Panc1 (cell line): ENCODE data around the gene ZNF778. TPM values are rescaled to one million over a fixed set of nuclear protein-coding genes. Genes with fewer than 3 reads are reported as not detected.

ENCODE experiments used
- ATAC-seq: fragments of 200-7000 bp; cut with Tn5 transposase; 2 replicates; pipeline ENCODE4 v1.9.1; 2020; ENCODE audit warnings: mild to moderate bottlenecking, moderate library complexity
- BruUV-seq: library from RNA; stranded (reverse); fragments of 400-500 nt; replicated peaks from 2 replicates; lab custom pipeline; 2021; lab: Mats Ljungman, UMichigan
- CTCF ChIA-PET: fragments of 300-600 bp; sonication (Branson Sonifier 250); formaldehyde crosslinking; loops from one replicate; lab custom pipeline; 2022; ENCODE audit warnings: antibody characterized with exemption; lab: Charles Lee
- POLR2A ChIA-PET: fragments of 300-600 bp; sonication (Branson Sonifier 250); formaldehyde crosslinking; loops from one replicate; lab custom pipeline; 2022; ENCODE audit warnings: antibody characterized with exemption; lab: Charles Lee
- DNase-seq: peaks from one replicate; pipeline ENCODE4 v3.0.0-alpha.2; 2010; ENCODE audit warnings: low read depth, low spot score
- H3K27ac ChIP-seq: 2 replicates; pipeline ENCODE4 v1.5.1; 2011; ENCODE audit warnings: mild to moderate bottlenecking, low read length, inconsistent platforms
- H3K27me3 ChIP-seq: fragments of 200-500 bp; sonication (Bioruptor generic); 2 replicates; pipeline ENCODE4 v1.6.0; 2014; ENCODE audit warnings: low read length, inconsistent platforms; ENCODE audit not compliant: control insufficient read depth, insufficient read depth
- H3K36me3 ChIP-seq: fragments of 200-500 bp; sonication (Bioruptor generic); 2 replicates; pipeline ENCODE4 v1.5.1; 2014; ENCODE audit warnings: inconsistent platforms, mild to moderate bottlenecking, low read length, moderate library complexity; ENCODE audit not compliant: control insufficient read depth, insufficient read depth
- H3K4me1 ChIP-seq: 2 replicates; pipeline ENCODE4 v1.5.1; 2011; ENCODE audit warnings: inconsistent platforms, mild to moderate bottlenecking, low read length, moderate library complexity; ENCODE audit not compliant: control insufficient read depth, insufficient read depth
- H3K4me3 ChIP-seq, 2 experiments: 2 replicates each; pipeline ENCODE4 v1.5.1; 2011 to 2012; ENCODE audit warnings: low read depth in 2 of 2, low read length in 2 of 2, mild to moderate bottlenecking in 2 of 2, inconsistent platforms in 1 of 2, moderate library complexity in 1 of 2
- H3K9me3 ChIP-seq: fragments of 200-500 bp; sonication (Bioruptor generic); 2 replicates; pipeline ENCODE4 v1.5.1; 2014; ENCODE audit warnings: low read depth, mild to moderate bottlenecking, inconsistent platforms, low read length, moderate library complexity; ENCODE audit not compliant: control insufficient read depth, insufficient read depth
- POLR2AphosphoS5 ChIP-seq: IDR thresholded peaks from 2 replicates; pipeline ENCODE4 v1.6.1; 2012; ENCODE audit warnings: mild to moderate bottlenecking, low read depth, low read length, moderate library complexity
- REST ChIP-seq, 2 experiments: IDR thresholded peaks; 2 replicates each; pipeline ENCODE4 v1.6.1; 2011 to 2012; ENCODE audit warnings: low read depth in 2 of 2, control low read depth in 1 of 2, low read length in 1 of 2, mild to moderate bottlenecking in 1 of 2, moderate library complexity in 1 of 2; ENCODE audit not compliant: insufficient read depth in 1 of 2
- SIN3A ChIP-seq: IDR thresholded peaks from 2 replicates; pipeline ENCODE4 v1.6.1; 2012; ENCODE audit warnings: low read depth, mild to moderate bottlenecking, low read length, moderate library complexity, borderline replicate concordance; ENCODE audit not compliant: insufficient read depth
- TCF7L2 ChIP-seq: IDR thresholded peaks from 2 replicates; pipeline ENCODE4 v1.6.1; 2011; ENCODE audit warnings: mild to moderate bottlenecking, low read depth, low read length, inconsistent platforms
- in situ Hi-C: cut with HindIII; loops from 2 replicates; pipeline ENCODE4 v1.10.0; 2016; ENCODE audit warnings: low sequenced_read_pairs, low pct_unique_long_range_greater_than_20kb
- intact Hi-C: fragments of 100-400 bp; cut with micrococcal nuclease; formaldehyde crosslinking; loops from one replicate; pipeline ENCODE4 v1.10.0; 2022; ENCODE audit not compliant: unreplicated experiment
- total RNA-seq: library from RNA; stranded (reverse); gene quantifications from one replicate; pipeline ENCODE4 v1.2.1, GENCODE V29; 2021; ENCODE audit not compliant: unreplicated experiment
- TF ChIP-seq, protein P1 (sequence below): fragments of 450-650 bp; IDR thresholded peaks from 2 replicates; pipeline ENCODE4 v1.5.1; 2017; ENCODE audit warnings: mild to moderate bottlenecking

Gene ZNF778
- total RNA-seq, 1 experiment from 2014 or later = 15.0 TPM

- peak within 1 kb of the TSS; percentile 18 to 50 for H3K4me3 ChIP-seq
- ChIA-PET POLR2A (no interaction called here), CTCF (interaction anchor here (0.9 kb wide), 1 partner anchor 21 kb away, joined by 6 read pairs; no protein-coding TSS in a partner anchor)
- TF ChIP-seq TCF7L2 (no peak), POLR2AphosphoS5 (no peak), REST (IDR thresholded peaks at IDR 0.05; ENCODE audit: insufficient read depth in 1 of 2, low read depth in 2 of 2, low read length in 1 of 2) (no peak), SIN3A (no peak)
- TF ChIP-seq, protein P1, sequence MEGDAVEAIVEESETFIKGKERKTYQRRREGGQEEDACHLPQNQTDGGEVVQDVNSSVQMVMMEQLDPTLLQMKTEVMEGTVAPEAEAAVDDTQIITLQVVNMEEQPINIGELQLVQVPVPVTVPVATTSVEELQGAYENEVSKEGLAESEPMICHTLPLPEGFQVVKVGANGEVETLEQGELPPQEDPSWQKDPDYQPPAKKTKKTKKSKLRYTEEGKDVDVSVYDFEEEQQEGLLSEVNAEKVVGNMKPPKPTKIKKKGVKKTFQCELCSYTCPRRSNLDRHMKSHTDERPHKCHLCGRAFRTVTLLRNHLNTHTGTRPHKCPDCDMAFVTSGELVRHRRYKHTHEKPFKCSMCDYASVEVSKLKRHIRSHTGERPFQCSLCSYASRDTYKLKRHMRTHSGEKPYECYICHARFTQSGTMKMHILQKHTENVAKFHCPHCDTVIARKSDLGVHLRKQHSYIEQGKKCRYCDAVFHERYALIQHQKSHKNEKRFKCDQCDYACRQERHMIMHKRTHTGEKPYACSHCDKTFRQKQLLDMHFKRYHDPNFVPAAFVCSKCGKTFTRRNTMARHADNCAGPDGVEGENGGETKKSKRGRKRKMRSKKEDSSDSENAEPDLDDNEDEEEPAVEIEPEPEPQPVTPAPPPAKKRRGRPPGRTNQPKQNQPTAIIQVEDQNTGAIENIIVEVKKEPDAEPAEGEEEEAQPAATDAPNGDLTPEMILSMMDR = no peak
- in situ Hi-C loops = no loop called here
- no peaks in the 10 kb centered on the region for H3K9me3 ChIP-seq
- ATAC-seq = peak; percentile 89
- peaks cover 6% of the 10 kb centered on the region; the same call in 1 of the 2 replicates for H3K4me1 ChIP-seq
- no peaks in the 10 kb centered on the region for H3K27me3 ChIP-seq
- no peaks in the 10 kb centered on the region for H3K36me3 ChIP-seq
- peak; percentile 64 for DNase-seq
- no TSS peak for BruUV-seq
- no peak within 1 kb of the TSS for H3K27ac ChIP-seq
- intact Hi-C loops = no loop called here
These were observed 46.0 kb upstream of the ZNF778 start, which contains the start of gene CDH15 for GRCh38 chr16:89171216-89172170. TSS of gene CDH15 (plus strand) at chr16:89171748. CDS start at chr16:89171832, 84 bp downstream.

DNA sequence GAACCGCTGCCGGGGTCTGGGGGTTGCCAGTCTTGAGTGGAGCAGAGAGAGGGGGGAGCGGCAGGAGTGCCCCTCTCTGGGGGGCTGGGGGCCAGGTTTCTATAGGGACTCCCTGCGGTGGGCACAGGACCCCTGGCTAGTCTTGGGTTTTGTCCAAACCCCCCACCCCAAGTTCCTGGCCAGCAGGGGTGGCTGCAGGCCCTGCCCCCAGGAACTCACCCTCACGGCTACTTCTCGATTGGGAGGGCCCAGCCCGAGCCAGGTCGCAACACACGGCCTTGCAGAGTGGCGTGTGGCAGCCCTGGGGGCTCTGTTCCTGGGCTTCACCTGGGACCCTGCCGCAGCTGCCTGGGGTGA, 45.4 kb upstream of the ZNF778 start:
- TF ChIP-seq POLR2AphosphoS5 (no peak), TCF7L2 (no peak), SIN3A (no peak), REST (IDR thresholded peaks at IDR 0.05; ENCODE audit: insufficient read depth in 1 of 2, low read depth in 2 of 2, low read length in 1 of 2) (no peak)
- TF ChIP-seq, protein P1 = no peak
- ATAC-seq (no peak), DNase-seq (no peak)
- no TSS peak for BruUV-seq
- no peaks in the 10 kb centered on the region for H3K36me3 ChIP-seq
- CTCF ChIA-PET = no interaction called here
- H3K27me3 ChIP-seq = no peaks in the 10 kb centered on the region
- H3K4me1 ChIP-seq = peaks cover 6% of the 10 kb centered on the region; the same call in 1 of the 2 replicates
- POLR2A ChIA-PET = no interaction called here
- intact Hi-C loops = no loop called here
- no peaks in the 10 kb centered on the region for H3K9me3 ChIP-seq
- H3K27ac ChIP-seq = no peak overlapping the region
- no peak overlapping the region for H3K4me3 ChIP-seq
- in situ Hi-C loops = no loop called here
